ENCODE results near the gene TGFBR3. TPM values are rescaled to one million over a fixed set of nuclear protein-coding genes. Genes with fewer than 3 reads are reported as not detected.

The TGFBR3 gene
- total RNA-seq, 1 experiment from 2014 or later, result 4.2 TPM

DNA sequence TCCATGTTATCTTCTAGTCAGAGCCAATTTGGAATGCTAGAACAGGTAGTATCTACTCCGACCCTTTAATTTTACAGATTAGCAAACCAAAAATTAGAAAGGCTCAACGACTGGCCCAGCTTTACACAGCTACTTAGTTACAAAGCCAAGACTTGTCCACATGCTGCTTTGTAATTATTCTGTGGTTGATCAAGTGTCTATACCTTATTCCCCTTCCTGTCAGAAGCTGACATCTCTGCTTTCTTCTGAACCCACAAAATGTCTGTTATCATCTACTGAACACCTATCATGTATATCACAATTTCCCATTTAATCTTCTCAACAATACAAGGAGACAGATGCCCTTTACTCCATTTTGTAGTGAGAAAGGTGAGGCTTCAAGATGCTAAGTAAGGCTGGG is 15.6 kb downstream of the TGFBR3 start (continued):
- TF ChIP-seq HMGXB4 (CRISPR knock-in tag; IDR thresholded peaks at IDR 0.05) (no peak), SMAD4 (CRISPR knock-in tag; IDR thresholded peaks at IDR 0.05) (no peak), E2F5 (CRISPR knock-in tag; IDR thresholded peaks at IDR 0.05) (no peak), ZNF121 (CRISPR knock-in tag; IDR thresholded peaks at IDR 0.05) (no peak)

DNA sequence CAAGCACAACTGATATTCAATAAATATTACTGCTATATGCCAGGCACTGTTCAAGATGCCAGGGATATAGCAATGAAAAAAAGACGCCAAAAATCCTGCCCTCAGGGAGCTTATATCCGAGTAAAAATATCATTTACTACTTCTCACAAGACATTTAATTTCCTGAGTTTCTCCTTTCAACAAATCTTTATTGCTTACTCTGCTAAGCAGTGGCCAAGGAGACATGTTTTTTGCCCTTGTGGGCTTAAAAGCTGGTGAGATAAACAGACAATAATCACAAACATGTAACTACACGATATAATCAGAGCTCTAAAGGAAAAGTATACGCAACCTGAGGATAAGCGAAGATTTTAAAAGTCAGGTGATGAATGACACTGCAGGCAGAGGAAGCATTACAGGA is 19.5 kb downstream of the TGFBR3 start:
- H3K27ac Mint-ChIP-seq, result no peak overlapping the region
- ChIA-PET POLR2A (no interaction called here), CTCF (no interaction called here)
- no peaks in the 10 kb centered on the region for H3K27me3 Mint-ChIP-seq (ENCODE audit: low read depth)
- no peak overlapping the region for H3K4me3 Mint-ChIP-seq
- no peaks in the 10 kb centered on the region for H3K36me3 Mint-ChIP-seq
- no peak for TF ChIP-seq E2F4 (CRISPR knock-in tag; IDR thresholded peaks at IDR 0.05; ENCODE audit: borderline replicate concordance, low read depth)
- TF ChIP-seq ATF1 (CRISPR knock-in tag; IDR thresholded peaks at IDR 0.05), result no peak
- no peak for TF ChIP-seq TEAD1 (CRISPR knock-in tag; IDR thresholded peaks at IDR 0.05)
- TF ChIP-seq IRF1 (CRISPR knock-in tag; IDR thresholded peaks at IDR 0.05), result no peak
- TF ChIP-seq GRHL2 (CRISPR knock-in tag; IDR thresholded peaks at IDR 0.05; ENCODE audit: insufficient replicate concordance, severe bottlenecking), result no peak
- no peak for TF ChIP-seq JUN (CRISPR knock-in tag; IDR thresholded peaks at IDR 0.05)
- TF ChIP-seq ERG (CRISPR knock-in tag; IDR thresholded peaks at IDR 0.05), result no peak
- TF ChIP-seq, protein P1, sequence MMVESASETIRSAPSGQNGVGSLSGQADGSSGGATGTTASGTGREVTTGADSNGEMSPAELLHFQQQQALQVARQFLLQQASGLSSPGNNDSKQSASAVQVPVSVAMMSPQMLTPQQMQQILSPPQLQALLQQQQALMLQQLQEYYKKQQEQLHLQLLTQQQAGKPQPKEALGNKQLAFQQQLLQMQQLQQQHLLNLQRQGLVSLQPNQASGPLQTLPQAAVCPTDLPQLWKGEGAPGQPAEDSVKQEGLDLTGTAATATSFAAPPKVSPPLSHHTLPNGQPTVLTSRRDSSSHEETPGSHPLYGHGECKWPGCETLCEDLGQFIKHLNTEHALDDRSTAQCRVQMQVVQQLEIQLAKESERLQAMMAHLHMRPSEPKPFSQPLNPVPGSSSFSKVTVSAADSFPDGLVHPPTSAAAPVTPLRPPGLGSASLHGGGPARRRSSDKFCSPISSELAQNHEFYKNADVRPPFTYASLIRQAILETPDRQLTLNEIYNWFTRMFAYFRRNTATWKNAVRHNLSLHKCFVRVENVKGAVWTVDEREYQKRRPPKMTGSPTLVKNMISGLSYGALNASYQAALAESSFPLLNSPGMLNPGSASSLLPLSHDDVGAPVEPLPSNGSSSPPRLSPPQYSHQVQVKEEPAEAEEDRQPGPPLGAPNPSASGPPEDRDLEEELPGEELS (CRISPR knock-in tag; IDR thresholded peaks at IDR 0.05), result no peak
- TF ChIP-seq FOXP1 (CRISPR knock-in tag; IDR thresholded peaks at IDR 0.05; ENCODE audit: borderline replicate concordance), result no peak
- TF ChIP-seq GABPB1 (CRISPR knock-in tag; IDR thresholded peaks at IDR 0.05), result no peak
- no peak for TF ChIP-seq ARID4B (CRISPR knock-in tag; IDR thresholded peaks at IDR 0.05; ENCODE audit: borderline replicate concordance)
- peaks cover 3% of the 10 kb centered on the region for H3K9me3 Mint-ChIP-seq
- no peaks in the 10 kb centered on the region for H3K4me1 Mint-ChIP-seq
- ATAC-seq, result no peak
- no peak for DNase-seq (ENCODE audit: low spot score)
